PC-9 (cell line): ENCODE data around the gene COLEC11. TPM values are rescaled to one million over a fixed set of nuclear protein-coding genes. Genes with fewer than 3 reads are reported as not detected.

Experiments
- BruUV-seq: library from RNA; stranded (reverse); fragments of 400-500 nt; replicated peaks from 2 replicates; lab custom pipeline; 2021; lab: Mats Ljungman, UMichigan
- CTCF ChIA-PET: fragments of 300-600 bp; sonication (Branson Sonifier 250); formaldehyde crosslinking; loops from one replicate; lab custom pipeline; 2022; ENCODE audit warnings: antibody characterized with exemption; lab: Charles Lee
- POLR2A ChIA-PET: fragments of 300-600 bp; sonication (Branson Sonifier 250); formaldehyde crosslinking; loops from one replicate; lab custom pipeline; 2022; ENCODE audit warnings: antibody characterized with exemption; ENCODE audit not compliant: unreplicated experiment; lab: Charles Lee
- DNase-seq, 2 experiments: peaks; one replicate each; pipeline versions ENCODE4 v3.0.0 to v3.0.0-alpha.2; 2015 to 2022; ENCODE audit warnings: mixed read lengths in 1 of 2
- H2AFZ ChIP-seq: fragments of 200-600 bp; sonication (generic); 2 replicates; pipeline ENCODE4 v1.8.1; 2017; ENCODE audit warnings: antibody characterized with exemption
- H3F3A ChIP-seq: fragments of 200-600 bp; sonication (generic); 2 replicates; pipeline ENCODE4 v1.8.1; 2017; ENCODE audit warnings: antibody characterized with exemption, mild to moderate bottlenecking, low read depth; ENCODE audit not compliant: insufficient read depth
- H3K27ac ChIP-seq: fragments of 200-600 bp; sonication (generic); 2 replicates; pipeline ENCODE4 v1.6.1; 2016; ENCODE audit warnings: mixed run types
- H3K27me3 ChIP-seq: fragments of 200-600 bp; sonication (generic); 2 replicates; pipeline ENCODE4 v1.6.1; 2016; ENCODE audit warnings: low read depth, mixed run types; ENCODE audit not compliant: insufficient read depth
- H3K36me3 ChIP-seq: fragments of 200-600 bp; sonication (generic); 2 replicates; pipeline ENCODE4 v1.6.1; 2016; ENCODE audit warnings: low read depth, mixed run types
- H3K4me1 ChIP-seq: fragments of 200-600 bp; sonication (generic); replicated peaks from 2 replicates; pipeline ENCODE4 v1.6.1; 2016; ENCODE audit warnings: mixed run types; ENCODE audit not compliant: insufficient read depth
- H3K4me2 ChIP-seq: fragments of 200-600 bp; sonication (generic); 2 replicates; pipeline ENCODE4 v1.6.1; 2017; ENCODE audit warnings: mixed run types
- H3K4me3 ChIP-seq: fragments of 200-600 bp; sonication (generic); 2 replicates; pipeline ENCODE4 v1.6.1; 2016; ENCODE audit warnings: mixed run types
- H3K79me2 ChIP-seq: fragments of 200-600 bp; sonication (generic); 2 replicates; pipeline ENCODE4 v1.6.1; 2017; ENCODE audit warnings: low read depth, mixed run types
- H3K9me2 ChIP-seq: fragments of 200-600 bp; sonication (generic); 2 replicates; pipeline ENCODE4 v1.8.1; 2017; ENCODE audit warnings: mild to moderate bottlenecking; ENCODE audit not compliant: insufficient read depth
- H3K9me3 ChIP-seq: fragments of 200-600 bp; sonication (generic); 2 replicates; pipeline ENCODE4 v1.8.1; 2016; ENCODE audit warnings: low read depth; ENCODE audit not compliant: insufficient read depth
- H4K20me1 ChIP-seq: fragments of 200-600 bp; sonication (generic); 2 replicates; pipeline ENCODE4 v1.8.1; 2017; ENCODE audit not compliant: insufficient read depth
- EZH2 ChIP-seq: fragments of 200-600 bp; sonication (generic); IDR thresholded peaks from 2 replicates; pipeline ENCODE4 v1.8.0; 2017; ENCODE audit warnings: antibody characterized with exemption, low read depth
- intact Hi-C: fragments of 100-400 bp; cut with micrococcal nuclease; formaldehyde crosslinking; loops from one replicate; pipeline ENCODE4 v1.10.0; 2022; ENCODE audit not compliant: unreplicated experiment
- total RNA-seq: library from RNA; stranded (reverse); gene quantifications from 2 replicates; pipeline ENCODE4 v1.2.3, GENCODE V29; 2021
- TF ChIP-seq, protein P1 (sequence below): fragments of 200-600 bp; sonication (generic); conservative IDR thresholded peaks from 2 replicates; pipeline ENCODE4 v1.6.1; 2017; ENCODE audit warnings: mixed run types, antibody characterized with exemption, mild to moderate bottlenecking, moderate library complexity

Gene COLEC11
- total RNA-seq, 1 experiment from 2014 or later: 2.4 TPM

GRCh38 chr2:3637311-3637675 lies 42.4 kb downstream of the COLEC11 start:
- no peak overlapping the region for H3K27ac ChIP-seq
- H3K4me2 ChIP-seq: no peak overlapping the region
- no peaks in the 10 kb centered on the region for H3F3A ChIP-seq
- H3K27me3 ChIP-seq: no peaks in the 10 kb centered on the region
- DNase-seq: no peak
- no peaks in the 10 kb centered on the region for H3K9me3 ChIP-seq
- CTCF ChIA-PET: no interaction called here
- no peaks in the 10 kb centered on the region for H3K36me3 ChIP-seq
- no peaks in the 10 kb centered on the region for H3K79me2 ChIP-seq
- intact Hi-C loops: no loop called here
- no peaks in the 10 kb centered on the region for H4K20me1 ChIP-seq
- POLR2A ChIA-PET: no interaction called here
- no peaks in the 10 kb centered on the region for H3K9me2 ChIP-seq
- TF ChIP-seq EZH2: no peak
- TF ChIP-seq, protein P1, sequence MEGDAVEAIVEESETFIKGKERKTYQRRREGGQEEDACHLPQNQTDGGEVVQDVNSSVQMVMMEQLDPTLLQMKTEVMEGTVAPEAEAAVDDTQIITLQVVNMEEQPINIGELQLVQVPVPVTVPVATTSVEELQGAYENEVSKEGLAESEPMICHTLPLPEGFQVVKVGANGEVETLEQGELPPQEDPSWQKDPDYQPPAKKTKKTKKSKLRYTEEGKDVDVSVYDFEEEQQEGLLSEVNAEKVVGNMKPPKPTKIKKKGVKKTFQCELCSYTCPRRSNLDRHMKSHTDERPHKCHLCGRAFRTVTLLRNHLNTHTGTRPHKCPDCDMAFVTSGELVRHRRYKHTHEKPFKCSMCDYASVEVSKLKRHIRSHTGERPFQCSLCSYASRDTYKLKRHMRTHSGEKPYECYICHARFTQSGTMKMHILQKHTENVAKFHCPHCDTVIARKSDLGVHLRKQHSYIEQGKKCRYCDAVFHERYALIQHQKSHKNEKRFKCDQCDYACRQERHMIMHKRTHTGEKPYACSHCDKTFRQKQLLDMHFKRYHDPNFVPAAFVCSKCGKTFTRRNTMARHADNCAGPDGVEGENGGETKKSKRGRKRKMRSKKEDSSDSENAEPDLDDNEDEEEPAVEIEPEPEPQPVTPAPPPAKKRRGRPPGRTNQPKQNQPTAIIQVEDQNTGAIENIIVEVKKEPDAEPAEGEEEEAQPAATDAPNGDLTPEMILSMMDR: no peak
- H2AFZ ChIP-seq: no peak overlapping the region
- H3K4me1 ChIP-seq: no peaks in the 10 kb centered on the region
- no peak overlapping the region for H3K4me3 ChIP-seq
- BruUV-seq: no TSS peak

GRCh38 chr2:3637692-3638455 lies 43.0 kb downstream of the COLEC11 start:
- intact Hi-C loops: no loop called here
- Histone ChIP-seq H3K4me3 (no peak overlapping the region), H3K4me1 (no peaks in the 10 kb centered on the region), H3F3A (no peaks in the 10 kb centered on the region), H3K79me2 (no peaks in the 10 kb centered on the region), H2AFZ (no peak overlapping the region), H4K20me1 (no peaks in the 10 kb centered on the region), H3K27ac (no peak overlapping the region), H3K36me3 (no peaks in the 10 kb centered on the region), H3K9me2 (no peaks in the 10 kb centered on the region), H3K4me2 (no peak overlapping the region), H3K27me3 (no peaks in the 10 kb centered on the region), H3K9me3 (no peaks in the 10 kb centered on the region)
- DNase-seq: no peak
- TF ChIP-seq EZH2: no peak
- TF ChIP-seq, protein P1: no peak
- POLR2A ChIA-PET: no interaction called here
- no TSS peak for BruUV-seq
- CTCF ChIA-PET: no interaction called here

DNA sequence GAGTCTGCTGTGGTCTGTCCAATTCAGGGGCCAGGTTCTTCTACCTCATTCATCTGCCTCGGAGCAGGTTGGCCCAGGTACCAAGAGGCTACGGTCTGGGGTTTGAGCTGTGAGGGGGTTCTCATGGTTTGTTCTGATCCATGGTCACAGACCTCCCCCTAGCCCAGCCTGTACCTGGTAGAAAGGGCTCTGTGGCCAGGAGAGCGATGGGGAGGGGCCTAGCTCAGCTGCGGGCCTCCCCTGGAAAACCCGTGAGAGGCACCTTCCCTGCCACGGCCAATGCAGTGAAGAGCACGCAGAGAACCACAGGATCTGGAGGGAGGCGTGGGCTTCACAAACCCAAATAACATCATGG lies 43.5 kb downstream of the COLEC11 start:
- no peak overlapping the region for H3K4me2 ChIP-seq
- H3F3A ChIP-seq: no peaks in the 10 kb centered on the region
- H3K27me3 ChIP-seq: no peaks in the 10 kb centered on the region
- DNase-seq: no peak
- no peaks in the 10 kb centered on the region for H3K4me1 ChIP-seq
- no peaks in the 10 kb centered on the region for H3K9me2 ChIP-seq
- H2AFZ ChIP-seq: no peak overlapping the region
- no peaks in the 10 kb centered on the region for H3K9me3 ChIP-seq
- BruUV-seq: no TSS peak
- no peak overlapping the region for H3K4me3 ChIP-seq
- TF ChIP-seq, protein P1: no peak
- TF ChIP-seq EZH2: no peak
- H3K36me3 ChIP-seq: no peaks in the 10 kb centered on the region
- POLR2A ChIA-PET: no interaction called here
- intact Hi-C loops: no loop called here
- no peaks in the 10 kb centered on the region for H3K79me2 ChIP-seq
- CTCF ChIA-PET: no interaction called here
- H4K20me1 ChIP-seq: no peaks in the 10 kb centered on the region
- H3K27ac ChIP-seq: no peak overlapping the region
